Measurements from ENCODE around the gene NFAM1. TPM values are rescaled to one million over a fixed set of nuclear protein-coding genes. Genes with fewer than 3 reads are reported as not detected.
A peak's percentile ranks its signal among the peaks of the same experiment; 100 is the strongest.

NFAM1 gene
- polyA plus RNA-seq, 4 donors: 0.81 to 1.1 (median 1.0) TPM

- no peak for DNase-seq (ENCODE audit: low read depth in 4 of 4, low spot score in 3 of 4)
Observed at GRCh38 chr22:42387631-42388030, 44.6 kb downstream of the NFAM1 start.

DNA sequence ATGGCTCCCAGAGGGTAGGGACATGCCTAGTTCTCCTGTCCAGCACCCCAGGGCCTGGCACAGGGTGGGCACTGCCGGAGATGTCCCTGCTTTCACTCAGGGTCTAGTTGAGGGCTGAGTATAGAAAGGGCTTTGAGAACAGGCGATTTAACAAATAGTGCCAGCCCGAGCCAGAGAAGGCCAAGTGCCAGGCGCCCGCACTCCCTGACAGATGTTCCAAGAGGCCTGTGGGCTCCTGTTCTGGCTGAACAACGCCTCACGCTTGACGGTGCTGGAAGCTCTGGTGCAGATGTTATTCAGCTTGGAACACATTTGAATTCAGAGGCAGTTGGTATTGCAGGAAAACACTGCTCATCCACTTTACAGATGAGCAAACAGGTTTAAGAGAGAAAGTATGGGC lies 46.5 kb downstream of the NFAM1 start:
- no peak for DNase-seq (ENCODE audit: low read depth in 4 of 4, low spot score in 3 of 4)

GRCh38 chr22:42384506-42384905 lies 47.7 kb downstream of the NFAM1 start:
- DNase-seq (ENCODE audit: low read depth in 4 of 4, low spot score in 3 of 4): no peak

DNA sequence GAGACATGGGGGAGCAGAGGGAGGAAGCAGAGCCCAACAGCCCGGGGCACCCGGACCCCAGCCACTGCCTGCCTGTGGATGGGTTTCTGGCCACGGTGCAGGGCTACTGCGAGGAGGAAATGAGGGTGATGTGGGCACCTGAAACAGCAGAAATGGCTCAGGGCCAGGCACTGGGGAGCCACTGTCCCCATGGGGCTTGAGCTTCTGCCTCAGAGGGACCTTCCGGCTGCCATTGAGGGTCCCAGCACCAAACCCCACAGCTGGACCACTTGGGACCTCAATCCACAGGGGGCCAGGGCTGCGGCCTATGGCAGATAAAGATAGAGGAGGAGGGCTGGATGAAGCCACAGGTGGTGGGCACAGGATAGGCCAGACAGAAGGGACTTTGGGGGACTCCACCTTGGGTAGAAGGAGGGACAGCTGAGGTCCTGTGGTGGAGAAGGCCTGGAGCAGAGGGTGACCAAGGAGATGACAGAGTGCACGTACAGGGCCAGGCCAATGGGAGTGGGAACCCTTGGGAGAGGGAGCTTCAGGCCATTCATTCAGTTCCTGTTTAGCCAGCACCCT lies 48.3 kb downstream of the NFAM1 start:
- no peak for DNase-seq (ENCODE audit: low read depth in 4 of 4, low spot score in 3 of 4)

- DNase-seq (ENCODE audit: low read depth in 4 of 4, low spot score in 3 of 4): no peak
Observed at GRCh38 chr22:42383287-42383686, 48.9 kb downstream of the NFAM1 start.

DNA sequence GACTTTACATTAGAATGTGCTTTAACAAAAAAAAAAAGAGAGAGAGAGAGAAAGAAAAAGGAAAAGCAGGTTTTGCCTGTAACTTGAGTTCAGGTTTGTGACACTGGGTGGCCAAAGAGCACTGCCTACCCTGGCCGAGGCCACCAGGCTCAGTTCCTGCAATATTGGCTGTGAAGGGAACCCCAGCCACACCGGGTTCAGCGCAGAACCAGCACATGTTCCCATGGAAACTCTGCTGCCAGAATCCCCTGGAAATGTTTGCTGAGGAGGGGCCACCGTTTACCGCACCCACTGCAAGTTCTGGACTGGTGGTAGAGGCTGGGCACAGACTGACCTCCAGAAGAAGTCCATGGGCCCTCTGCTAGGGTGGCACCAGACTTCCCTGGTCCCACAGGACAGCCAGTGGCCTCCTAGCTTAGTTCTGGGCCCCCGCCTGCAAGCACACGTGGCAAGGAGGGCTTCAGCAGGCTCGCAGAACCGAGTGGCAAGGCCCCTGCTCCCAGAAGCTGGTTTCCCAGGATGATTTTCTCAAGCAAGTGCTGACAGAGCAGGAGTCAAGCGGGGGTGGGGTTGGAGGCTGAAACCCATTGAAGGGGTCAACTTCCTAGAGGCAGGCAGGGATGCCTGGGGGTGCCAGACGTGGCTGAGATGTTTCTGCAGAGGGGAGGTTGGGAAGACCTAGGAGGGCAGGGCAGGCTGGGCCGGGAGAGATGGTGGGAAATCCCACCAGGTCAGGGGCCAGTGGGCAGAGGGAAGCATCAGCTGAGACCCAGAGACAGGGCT lies 51.2 kb downstream of the NFAM1 start:
- no peak for DNase-seq (ENCODE audit: low read depth in 4 of 4, low spot score in 3 of 4)

DNA sequence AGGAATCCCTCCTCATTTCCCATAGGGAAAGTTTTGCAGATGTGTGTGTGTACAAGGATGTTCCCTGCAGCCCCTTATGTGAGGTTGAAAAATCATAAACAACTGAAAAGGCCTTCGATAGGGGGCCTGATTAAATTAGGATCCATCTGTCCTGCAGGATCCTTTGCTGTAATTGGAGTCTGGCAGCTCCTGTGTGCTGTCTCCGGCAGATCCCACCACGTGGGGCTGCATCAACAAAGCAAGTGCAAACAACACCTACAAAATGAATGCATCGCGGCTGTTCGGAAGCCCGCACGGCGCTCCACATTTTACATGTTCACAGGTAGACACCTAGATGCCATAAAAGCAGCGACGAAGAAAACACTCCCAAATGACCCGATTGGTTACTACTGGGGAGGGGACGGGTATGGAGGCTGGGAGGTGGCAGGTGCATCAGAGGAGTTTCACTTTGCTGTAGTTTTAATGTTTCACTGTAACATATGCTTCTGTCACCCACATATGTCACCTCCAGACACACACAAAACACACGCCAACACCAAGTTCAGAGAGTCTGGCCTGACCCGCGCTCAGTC lies 52.2 kb downstream of the NFAM1 start:
- no peak for DNase-seq (ENCODE audit: low read depth in 4 of 4, low spot score in 3 of 4)

GRCh38 chr22:42376711-42377554 lies 55.3 kb downstream of the NFAM1 start:
- no peak for DNase-seq (ENCODE audit: low read depth in 4 of 4, low spot score in 3 of 4)

GRCh38 chr22:42375982-42376381 lies 56.2 kb downstream of the NFAM1 start:
- no peak for DNase-seq (ENCODE audit: low read depth in 4 of 4, low spot score in 3 of 4)

- DNase-seq (ENCODE audit: low read depth in 4 of 4, low spot score in 3 of 4): no peak
Observed at GRCh38 chr22:42372976-42373375, 59.2 kb downstream of the NFAM1 start.

DNA sequence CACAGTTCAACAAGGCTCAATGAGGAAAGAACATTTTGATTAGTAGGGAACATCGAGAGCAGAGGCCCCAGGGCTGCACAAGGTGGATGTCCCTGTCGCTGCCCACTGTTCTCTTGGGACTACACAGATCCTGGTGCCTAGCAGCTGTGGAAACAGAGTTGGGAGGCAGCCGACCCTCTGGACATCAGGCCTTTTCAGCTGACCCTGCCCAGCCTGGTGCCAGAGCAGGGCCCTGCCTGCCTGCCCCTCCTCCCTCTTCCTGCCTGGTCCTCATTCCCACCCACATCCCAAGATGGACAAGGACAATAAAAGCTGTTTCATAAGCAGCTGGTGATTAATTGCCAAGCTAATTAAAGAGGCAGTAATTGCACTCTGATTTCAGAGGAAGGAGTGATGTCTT lies 60.7 kb downstream of the NFAM1 start:
- DNase-seq (ENCODE audit: low read depth in 4 of 4, low spot score in 3 of 4): no peak

GRCh38 chr22:42371099-42371498 lies 61.1 kb downstream of the NFAM1 start:
- no peak for DNase-seq (ENCODE audit: low read depth in 4 of 4, low spot score in 3 of 4)

- peak in 3 of 4 donors; percentile 71 to 84 (median 83) for DNase-seq (ENCODE audit: low read depth in 4 of 4, low spot score in 3 of 4)
Observed at GRCh38 chr22:42369250-42370041, 62.8 kb downstream of the NFAM1 start.

GRCh38 chr22:42368379-42369249 lies 63.6 kb downstream of the NFAM1 start:
- DNase-seq (ENCODE audit: low read depth in 4 of 4, low spot score in 3 of 4): no peak

DNA sequence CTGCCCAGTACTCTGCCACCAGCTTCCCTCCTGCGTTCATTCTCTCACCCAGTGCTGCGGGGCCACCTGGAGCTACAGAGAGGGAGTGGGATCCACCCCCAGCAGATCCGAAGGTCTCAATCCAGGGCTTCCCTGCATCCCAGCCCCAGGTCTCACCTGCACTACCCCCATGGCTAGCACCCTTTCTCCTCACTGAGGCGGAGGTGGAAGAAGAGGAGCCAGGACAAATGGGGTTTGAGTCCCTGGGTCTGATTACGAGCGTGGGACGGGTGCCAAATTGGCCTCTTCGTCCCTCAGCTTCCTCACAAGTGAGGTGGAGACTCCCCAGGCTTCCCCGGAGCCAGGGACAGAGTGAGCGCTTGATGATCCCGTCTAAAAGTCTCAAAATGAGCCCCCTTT lies 64.2 kb downstream of the NFAM1 start:
- DNase-seq (ENCODE audit: low read depth in 4 of 4, low spot score in 3 of 4): no peak

- no peak for DNase-seq (ENCODE audit: low read depth in 4 of 4, low spot score in 3 of 4)
Observed at GRCh38 chr22:42366806-42367581, 65.2 kb downstream of the NFAM1 start.

DNA sequence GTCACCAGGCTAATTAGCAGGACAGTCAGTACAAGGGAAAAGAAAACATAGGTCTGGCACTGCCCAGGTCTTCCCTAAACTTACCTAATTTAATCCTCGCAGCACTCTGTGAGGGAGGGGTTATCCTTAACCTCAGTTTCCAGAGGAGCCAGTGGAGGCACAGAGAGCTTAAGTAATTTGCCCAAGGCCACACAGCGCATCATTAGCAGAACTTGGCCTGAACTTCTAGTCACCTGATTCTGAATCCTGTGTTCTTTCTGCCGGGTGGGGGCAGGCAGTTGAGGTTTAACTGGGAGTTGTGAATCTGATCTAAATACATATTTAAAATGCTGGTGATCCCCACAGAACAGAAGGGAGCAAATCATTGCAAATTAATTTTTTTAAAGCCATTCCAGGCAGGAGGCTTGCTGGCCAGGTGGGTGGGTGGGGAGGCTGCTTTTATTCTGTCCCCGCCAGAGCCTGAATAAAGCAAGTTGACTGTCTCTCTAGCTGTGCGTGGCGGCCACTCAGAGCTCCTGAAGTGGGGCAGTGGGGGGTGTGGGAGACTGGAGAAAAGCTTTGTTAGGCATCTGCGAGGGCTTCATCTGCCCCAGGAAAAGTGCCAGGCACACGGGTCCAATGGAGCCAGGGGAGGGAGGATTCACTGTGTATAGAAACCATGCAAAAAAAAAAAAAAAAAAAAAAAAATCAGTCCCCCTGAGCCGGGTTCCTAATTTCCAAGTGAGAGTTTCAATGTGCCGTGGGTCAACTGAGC lies 66.1 kb downstream of the NFAM1 start:
- no peak for DNase-seq (ENCODE audit: low read depth in 4 of 4, low spot score in 3 of 4)
